Neural cell (in vitro differentiated cells): Measurements from ENCODE around the gene TENT4A. TPM values are rescaled to one million over a fixed set of nuclear protein-coding genes. Genes with fewer than 3 reads are reported as not detected.

Source experiments
- H2AFZ ChIP-seq: fragments of 200-600, 300-800 bp; sonication (generic), shearing (Covaris generic); 2 replicates; pipeline ENCODE4 v1.6.0; 2014; ENCODE audit warnings: low read depth, mild to moderate bottlenecking, antibody characterized with exemption, low read length, moderate library complexity
- H3F3A ChIP-seq: fragments of 200-600 bp; shearing (Covaris generic); 2 replicates; pipeline ENCODE4 v1.6.1; 2016; ENCODE audit warnings: mild to moderate bottlenecking, moderate library complexity, mixed read lengths, antibody characterized with exemption, low read length; ENCODE audit not compliant: insufficient read depth, poor library complexity, severe bottlenecking
- H3K27ac ChIP-seq: fragments of 200-600, 300-800 bp; sonication (generic), shearing (Covaris generic); 2 replicates; pipeline ENCODE4 v1.5.1; 2014; ENCODE audit warnings: mild to moderate bottlenecking, low read length, moderate library complexity
- H3K27me3 ChIP-seq: fragments of 300-800, 200-600 bp; sonication (generic), shearing (Covaris generic); 2 replicates; pipeline ENCODE4 v1.6.0; 2014; ENCODE audit warnings: mild to moderate bottlenecking, low read depth, low read length, moderate library complexity; ENCODE audit not compliant: insufficient read depth
- H3K36me3 ChIP-seq: fragments of 300-800, 200-600 bp; sonication (generic), shearing (Covaris generic); 2 replicates; pipeline ENCODE4 v1.5.1; 2014; ENCODE audit warnings: mild to moderate bottlenecking, antibody characterized with exemption, low read length, moderate library complexity; ENCODE audit not compliant: insufficient read depth
- H3K4me2 ChIP-seq: fragments of 300-800, 200-600 bp; sonication (generic), shearing (Covaris generic); 2 replicates; pipeline ENCODE4 v1.6.0; 2014; ENCODE audit warnings: mild to moderate bottlenecking, low read length
- H3K4me3 ChIP-seq: fragments of 300-800, 200-600 bp; sonication (generic), shearing (Covaris generic); 2 replicates; pipeline ENCODE4 v1.5.1; 2014; ENCODE audit warnings: mild to moderate bottlenecking, low read length, moderate library complexity
- H3K79me2 ChIP-seq: fragments of 200-600 bp; shearing (Covaris generic); replicated peaks from 2 replicates; pipeline ENCODE4 v1.6.0; 2014; ENCODE audit warnings: mild to moderate bottlenecking, low read length, moderate library complexity; ENCODE audit not compliant: insufficient read depth
- H3K9ac ChIP-seq: fragments of 300-800, 200-600 bp; sonication (generic), shearing (Covaris generic); 2 replicates; pipeline ENCODE4 v1.6.1; 2016; ENCODE audit warnings: mild to moderate bottlenecking, low read length, mixed read lengths
- H3K9me2 ChIP-seq: fragments of 200-600 bp; shearing (Covaris generic); 2 replicates; pipeline ENCODE4 v1.6.1; 2016; ENCODE audit warnings: mild to moderate bottlenecking, low read length, mixed read lengths; ENCODE audit not compliant: insufficient read depth
- H3K9me3 ChIP-seq: fragments of 200-600, 300-800 bp; sonication (generic), shearing (Covaris generic); 2 replicates; pipeline ENCODE4 v1.6.1; 2016; ENCODE audit warnings: mild to moderate bottlenecking, mixed run types, low read length, moderate library complexity, mixed read lengths
- H4K20me1 ChIP-seq: fragments of 200-600 bp; shearing (Covaris generic); 2 replicates; pipeline ENCODE4 v1.6.1; 2016; ENCODE audit warnings: mild to moderate bottlenecking, mixed run types; ENCODE audit not compliant: insufficient read depth
- CTCF ChIP-seq: fragments of 450-650 bp; IDR thresholded peaks from 2 replicates; pipeline ENCODE4 v1.5.1; 2014; ENCODE audit warnings: antibody characterized with exemption, mild to moderate bottlenecking, moderate library complexity; ENCODE audit not compliant: poor library complexity, severe bottlenecking
- EP300 ChIP-seq: fragments of 450-650 bp; conservative IDR thresholded peaks from 2 replicates; pipeline ENCODE4 v1.6.1; 2014; ENCODE audit warnings: antibody characterized with exemption, mild to moderate bottlenecking, moderate library complexity; ENCODE audit not compliant: poor library complexity, severe bottlenecking
- EZH2 ChIP-seq: fragments of 200-600, 300-800 bp; shearing (Covaris generic), sonication (generic); IDR thresholded peaks from 2 replicates; pipeline ENCODE4 v1.6.1; 2014; ENCODE audit warnings: antibody characterized with exemption, low read length, borderline replicate concordance, mild to moderate bottlenecking; ENCODE audit not compliant: insufficient read depth, poor library complexity, severe bottlenecking
- MXI1 ChIP-seq: fragments of 450-650 bp; conservative IDR thresholded peaks from 2 replicates; pipeline ENCODE4 v1.6.1; 2014; ENCODE audit warnings: antibody characterized with exemption, mild to moderate bottlenecking; ENCODE audit not compliant: poor library complexity, severe bottlenecking
- POLR2AphosphoS5 ChIP-seq: IDR thresholded peaks from 2 replicates; pipeline ENCODE4 v1.6.1; 2012
- RAD21 ChIP-seq: fragments of 450-650 bp; conservative IDR thresholded peaks from 2 replicates; pipeline ENCODE4 v1.6.1; 2014; ENCODE audit warnings: antibody characterized with exemption, mild to moderate bottlenecking, moderate library complexity
- SMC3 ChIP-seq: fragments of 450-650 bp; conservative IDR thresholded peaks from 2 replicates; pipeline ENCODE4 v1.6.1; 2014; ENCODE audit warnings: antibody characterized with exemption, mild to moderate bottlenecking, moderate library complexity; ENCODE audit not compliant: poor library complexity
- TAF1 ChIP-seq: IDR thresholded peaks from 2 replicates; pipeline ENCODE4 v1.6.1; 2012; ENCODE audit warnings: low read depth
- polyA plus RNA-seq: library from polyadenylated mRNA; depleted of rRNA; stranded (reverse); fragments of >200 nt; gene quantifications from 2 replicates; pipeline ENCODE4 v1.2.3, GENCODE V29; 2014
- TF ChIP-seq, protein P1 (sequence below): IDR thresholded peaks from 2 replicates; pipeline ENCODE4 v1.6.1; 2012; ENCODE audit warnings: borderline replicate concordance

The TENT4A gene
- polyA plus RNA-seq, 1 donor from 2014 or later: 12.1 TPM

GRCh38 chr5:6739603-6740002 lies 26.4 kb downstream of the TENT4A start:
- no peaks in the 10 kb centered on the region for H3F3A ChIP-seq
- H3K27me3 ChIP-seq: no peaks in the 10 kb centered on the region
- H3K4me3 ChIP-seq: no peak overlapping the region
- no peaks in the 10 kb centered on the region for H3K9me3 ChIP-seq
- no peak overlapping the region for H2AFZ ChIP-seq
- no peaks in the 10 kb centered on the region for H4K20me1 ChIP-seq
- peaks cover 6% of the 10 kb centered on the region for H3K36me3 ChIP-seq
- H3K9me2 ChIP-seq: no peaks in the 10 kb centered on the region
- no peak overlapping the region for H3K4me2 ChIP-seq
- peaks cover 10% of the 10 kb centered on the region for H3K79me2 ChIP-seq
- no peak overlapping the region for H3K9ac ChIP-seq
- TF ChIP-seq, protein P1, sequence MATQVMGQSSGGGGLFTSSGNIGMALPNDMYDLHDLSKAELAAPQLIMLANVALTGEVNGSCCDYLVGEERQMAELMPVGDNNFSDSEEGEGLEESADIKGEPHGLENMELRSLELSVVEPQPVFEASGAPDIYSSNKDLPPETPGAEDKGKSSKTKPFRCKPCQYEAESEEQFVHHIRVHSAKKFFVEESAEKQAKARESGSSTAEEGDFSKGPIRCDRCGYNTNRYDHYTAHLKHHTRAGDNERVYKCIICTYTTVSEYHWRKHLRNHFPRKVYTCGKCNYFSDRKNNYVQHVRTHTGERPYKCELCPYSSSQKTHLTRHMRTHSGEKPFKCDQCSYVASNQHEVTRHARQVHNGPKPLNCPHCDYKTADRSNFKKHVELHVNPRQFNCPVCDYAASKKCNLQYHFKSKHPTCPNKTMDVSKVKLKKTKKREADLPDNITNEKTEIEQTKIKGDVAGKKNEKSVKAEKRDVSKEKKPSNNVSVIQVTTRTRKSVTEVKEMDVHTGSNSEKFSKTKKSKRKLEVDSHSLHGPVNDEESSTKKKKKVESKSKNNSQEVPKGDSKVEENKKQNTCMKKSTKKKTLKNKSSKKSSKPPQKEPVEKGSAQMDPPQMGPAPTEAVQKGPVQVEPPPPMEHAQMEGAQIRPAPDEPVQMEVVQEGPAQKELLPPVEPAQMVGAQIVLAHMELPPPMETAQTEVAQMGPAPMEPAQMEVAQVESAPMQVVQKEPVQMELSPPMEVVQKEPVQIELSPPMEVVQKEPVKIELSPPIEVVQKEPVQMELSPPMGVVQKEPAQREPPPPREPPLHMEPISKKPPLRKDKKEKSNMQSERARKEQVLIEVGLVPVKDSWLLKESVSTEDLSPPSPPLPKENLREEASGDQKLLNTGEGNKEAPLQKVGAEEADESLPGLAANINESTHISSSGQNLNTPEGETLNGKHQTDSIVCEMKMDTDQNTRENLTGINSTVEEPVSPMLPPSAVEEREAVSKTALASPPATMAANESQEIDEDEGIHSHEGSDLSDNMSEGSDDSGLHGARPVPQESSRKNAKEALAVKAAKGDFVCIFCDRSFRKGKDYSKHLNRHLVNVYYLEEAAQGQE: no peak
- TF ChIP-seq CTCF (no peak), RAD21 (no peak), EZH2 (no peak), SMC3 (no peak), EP300 (no peak), TAF1 (no peak), MXI1 (no peak), POLR2AphosphoS5 (no peak)
- no peak overlapping the region for H3K27ac ChIP-seq

DNA sequence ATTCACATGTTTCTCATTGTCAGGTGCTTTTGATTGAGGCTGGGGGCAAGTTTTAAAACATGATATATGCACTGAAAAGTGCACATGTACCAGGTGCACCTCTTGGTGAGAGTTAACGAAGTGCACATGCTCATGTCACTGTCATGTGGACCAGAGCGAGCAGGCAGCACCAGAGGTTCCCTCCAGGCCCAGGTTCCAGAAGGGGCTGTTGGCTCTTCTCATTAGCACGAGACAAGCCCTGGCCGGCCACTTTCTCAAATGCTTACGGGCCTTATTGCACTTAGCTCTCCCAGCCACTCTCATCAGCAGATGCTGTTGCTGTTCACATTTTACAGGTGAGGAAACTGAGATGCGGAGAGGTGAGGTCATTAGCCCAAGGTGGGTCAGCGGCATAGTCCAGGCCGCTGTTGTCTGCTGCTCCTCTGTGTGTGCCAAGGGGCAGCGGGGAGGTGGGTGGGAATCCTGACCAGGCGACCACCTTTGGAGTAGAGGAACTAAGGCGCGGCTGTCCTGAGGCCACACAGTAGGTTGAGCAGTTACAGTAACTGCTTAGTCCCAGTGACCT lies 27.4 kb downstream of the TENT4A start:
- no peaks in the 10 kb centered on the region for H4K20me1 ChIP-seq
- no peaks in the 10 kb centered on the region for H3F3A ChIP-seq
- peaks cover 6% of the 10 kb centered on the region for H3K36me3 ChIP-seq
- H3K9me3 ChIP-seq: no peaks in the 10 kb centered on the region
- H3K27ac ChIP-seq: no peak overlapping the region
- H3K79me2 ChIP-seq: peaks cover 4% of the 10 kb centered on the region
- H3K4me2 ChIP-seq: no peak overlapping the region
- H3K9me2 ChIP-seq: no peaks in the 10 kb centered on the region
- no peaks in the 10 kb centered on the region for H3K27me3 ChIP-seq
- TF ChIP-seq MXI1 (no peak), SMC3 (no peak), EP300 (no peak), TAF1 (no peak), EZH2 (no peak), POLR2AphosphoS5 (no peak), CTCF (no peak), RAD21 (no peak)
- TF ChIP-seq, protein P1: no peak
- no peak overlapping the region for H2AFZ ChIP-seq
- no peak overlapping the region for H3K4me3 ChIP-seq
- no peak overlapping the region for H3K9ac ChIP-seq
